Adrenal gland (tissue), 12 donors: ENCODE data around the gene KBTBD4. TPM values are rescaled to one million over a fixed set of nuclear protein-coding genes. Genes with fewer than 3 reads are reported as not detected.

Experiments used
- DNase-seq, 7 donors: peaks; one replicate each; pipeline ENCODE4 v3.0.0-alpha.2; 2019 to 2020
- H3K27ac ChIP-seq, 5 donors: fragments of 200-600 bp; sonication (generic) in 4 of 5; 1 replicate in 3 of 5; 2 replicates in 2 of 5; pipeline versions ENCODE4 v1.5.1 to v1.8.0; 2016 to 2020; ENCODE audit warnings: mild to moderate bottlenecking in 1 of 5
- H3K27me3 ChIP-seq: fragments of 200-600 bp; 2 replicates; pipeline ENCODE4 v1.8.0; 2021
- H3K36me3 ChIP-seq, 2 donors: fragments of 200-600 bp; replicated peaks in 1 of 2; 1 replicate in 1 of 2; 2 replicates in 1 of 2; pipeline versions ENCODE4 v1.5.1 to v1.8.0; 2018 to 2022
- H3K4me1 ChIP-seq, 2 donors: fragments of 200-600 bp; replicated peaks in 1 of 2; 1 replicate in 1 of 2; 2 replicates in 1 of 2; pipeline versions ENCODE4 v1.5.1 to v1.8.0; 2018 to 2021
- H3K4me3 ChIP-seq, 4 donors: fragments of 200-600 bp; sonication (generic) in 3 of 4; one replicate each; pipeline ENCODE4 v1.5.1; 2016 to 2018
- H3K9me3 ChIP-seq, 3 donors: fragments of 200-600 bp; sonication (generic) in 1 of 3; replicated peaks in 1 of 3; 1 replicate in 2 of 3; 2 replicates in 1 of 3; pipeline versions ENCODE4 v1.5.1 to v1.8.0; 2016 to 2021
- CTCF ChIP-seq, 6 experiments: fragments of 450-650 bp in 4 of 6; fragments of 200-600 bp in 2 of 6; sonication (generic) in 1 of 6; IDR thresholded peaks; 1 replicate in 5 of 6; 2 replicates in 1 of 6; pipeline versions ENCODE4 v1.5.1 to v1.8.0; 2016 to 2021; ENCODE audit warnings: antibody characterized with exemption in 6 of 6, mild to moderate bottlenecking in 2 of 6, moderate library complexity in 1 of 6
- POLR2A ChIP-seq, 2 donors: fragments of 450-650 bp; IDR thresholded peaks; one replicate each; pipeline ENCODE4 v1.6.1; 2017; ENCODE audit warnings: antibody characterized with exemption in 2 of 2, mild to moderate bottlenecking in 2 of 2, moderate library complexity in 1 of 2
- WGBS, 4 donors: extraction: QIAGEN DNeasy Blood & Tissue Kit in 2 of 4; methylation state at CpG; one replicate each; pipeline versions ENCODE4 v1.1.5 to v1.1.7; 2013 to 2017; 5-methylcytosine and 5-hydroxymethylcytosine counted together
- intact Hi-C, 2 donors: fragments of 100-400 bp; cut with DNase I; formaldehyde crosslinking; loops; one replicate each; pipeline versions ENCODE4 v1.14.1 to v1.15.0; 2022 to 2023
- polyA plus RNA-seq, 3 donors: library from polyadenylated mRNA; stranded (reverse); fragments of 200-250 nt in 2 of 3; fragments of 350-450 nt in 1 of 3; fragmentation: Illumina TruSeq in 1 of 3; extraction: RNeasy Lipid Tissue Mini Kit (QIAGEN cat#74804) in 1 of 3; gene quantifications; one replicate each; pipeline ENCODE4 v1.2.3, GENCODE V29; 2013 to 2014
- total RNA-seq, 9 donors: library from RNA; depleted of rRNA in 4 of 9; stranded (reverse); fragments of >200 nt in 4 of 9; fragments of 120-200 nt in 1 of 9; fragmentation: NEBNext Ultra II Directional in 1 of 9; extraction: Animal tissue kit (Norgen Biotek cat#: 25700) in 1 of 9; gene quantifications; one replicate each; pipeline versions ENCODE4 v1.1.0 to v1.2.4, GENCODE V29; 2013 to 2023
- donor health status: healthy with polysubstance abuse.
- donor health status: Bipolar disorder and iron deficiency.
- donor health status: DM: yes; HTN: yes; CAD: no.
- donor health status: DM: no; HTN: no; CAD: no.
- donor health status: DM: no; HTN: no; CAD: no.
- donor health status: DM: yes; HTN: yes; CAD: no.

Gene KBTBD4
- total and polyA plus RNA-seq, 12 donors = 8.2 to 32.7 (median 25.6) TPM

- H3K36me3 ChIP-seq = peaks cover 0 to 70% of the 10 kb centered on the region in 2 donors
- intact Hi-C loops = loop anchor here in 1 of 2 donors (10.0 kb wide), 1 partner anchor 214 kb away; no protein-coding TSS in a partner anchor
- no peak for DNase-seq
- TF ChIP-seq CTCF (IDR thresholded peaks at IDR 0.05) (no peak), POLR2A (IDR thresholded peaks at IDR 0.05) (no peak)
- WGBS, 4 donors = 85 to 94% (median 88%) methylated on average over 2 of the region's 2 CpGs
- no peak overlapping the region for H3K27ac ChIP-seq
- H3K4me1 ChIP-seq = peaks cover 0 to 10% of the 10 kb centered on the region in 2 donors
- H3K9me3 ChIP-seq = no peaks in the 10 kb centered on the region
- H3K27me3 ChIP-seq = no peaks in the 10 kb centered on the region
- no peak overlapping the region for H3K4me3 ChIP-seq
Observed at GRCh38 chr11:47620836-47621378, 42.1 kb upstream of the KBTBD4 start.

GRCh38 chr11:47617417-47617809 lies 38.6 kb upstream of the KBTBD4 start:
- WGBS, 4 donors = 30 to 42% (median 36%) methylated on average over 3 of the region's 3 CpGs
- Histone ChIP-seq H3K4me1 (peaks cover 0 to 10% of the 10 kb centered on the region in 2 donors), H3K36me3 (peaks cover 0 to 38% of the 10 kb centered on the region in 2 donors), H3K27me3 (no peaks in the 10 kb centered on the region), H3K9me3 (no peaks in the 10 kb centered on the region), H3K4me3 (no peak overlapping the region), H3K27ac (peak overlapping the region; percentile 13 to 31 (median 30))
- intact Hi-C loops = no loop called here
- TF ChIP-seq CTCF (IDR thresholded peaks at IDR 0.05) = no peak
- no peak for TF ChIP-seq POLR2A (IDR thresholded peaks at IDR 0.05)
- peak in 1 of 7 donors; percentile 34 for DNase-seq

GRCh38 chr11:47616726-47617416 lies 38.1 kb upstream of the KBTBD4 start:
- Histone ChIP-seq H3K9me3 (no peaks in the 10 kb centered on the region), H3K36me3 (peaks cover 0 to 33% of the 10 kb centered on the region in 2 donors), H3K27ac (peak overlapping the region in 4 of 5 donors; percentile 13 to 30 (median 24)), H3K4me3 (no peak overlapping the region), H3K27me3 (no peaks in the 10 kb centered on the region), H3K4me1 (peaks cover 0 to 10% of the 10 kb centered on the region in 2 donors)
- TF ChIP-seq CTCF (IDR thresholded peaks at IDR 0.05) (peak; percentile 53 to 93 (median 78)), POLR2A (IDR thresholded peaks at IDR 0.05) (no peak)
- DNase-seq = peak; percentile 71 to 85 (median 78)
- intact Hi-C loops = no loop called here
- 78 to 86% (median 84%) methylated on average over 10 of the region's 10 CpGs for WGBS, 4 donors

GRCh38 chr11:47615249-47615648 lies 36.5 kb upstream of the KBTBD4 start:
- intact Hi-C loops = no loop called here
- H3K9me3 ChIP-seq = no peaks in the 10 kb centered on the region
- TF ChIP-seq CTCF (IDR thresholded peaks at IDR 0.05) (no peak), POLR2A (IDR thresholded peaks at IDR 0.05) (no peak)
- no peak overlapping the region for H3K27ac ChIP-seq
- peaks cover 0 to 17% of the 10 kb centered on the region in 2 donors for H3K36me3 ChIP-seq
- DNase-seq = no peak
- no peak overlapping the region for H3K4me3 ChIP-seq
- H3K27me3 ChIP-seq = no peaks in the 10 kb centered on the region
- H3K4me1 ChIP-seq = peaks cover 0 to 10% of the 10 kb centered on the region in 2 donors
